ENCODE results near the gene PLEKHF1.

DNA sequence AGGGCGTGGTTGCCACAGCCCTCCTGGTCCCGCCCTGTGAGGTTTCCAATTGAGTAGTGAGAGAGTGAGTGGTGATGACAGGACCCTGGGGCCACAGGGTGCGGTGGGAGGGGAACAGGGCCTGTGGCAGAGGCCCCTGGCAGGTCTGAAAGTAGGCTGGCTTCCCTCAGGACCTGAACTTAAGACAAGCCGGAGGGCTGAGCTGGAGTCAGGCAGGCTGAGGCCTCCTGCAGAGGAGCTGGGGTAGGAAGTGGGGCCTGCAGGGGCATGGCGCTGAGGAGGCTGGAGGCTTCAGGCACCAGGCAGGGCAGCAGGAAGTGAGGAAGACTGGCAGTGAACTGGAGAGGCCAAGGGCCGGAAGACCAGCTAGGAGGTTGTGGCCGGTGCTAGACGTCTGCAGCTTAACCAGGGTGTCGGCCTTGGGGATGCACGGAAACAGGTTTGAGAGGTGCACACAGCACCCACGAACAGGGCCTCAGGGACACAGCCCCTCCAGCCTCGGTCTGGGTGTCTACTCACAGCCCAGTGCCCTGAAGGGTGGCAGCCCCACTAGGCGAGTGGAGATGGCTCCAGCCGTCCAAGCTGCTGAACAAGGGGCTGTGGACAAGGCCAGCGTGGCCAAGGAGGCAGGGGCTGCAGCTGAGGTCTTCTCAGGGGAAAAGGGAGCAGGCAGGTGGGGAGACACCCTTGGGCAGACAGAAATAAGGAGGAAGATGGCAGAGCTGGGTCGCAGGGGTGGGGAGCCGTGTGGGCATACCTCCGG lies 41.4 kb upstream of the PLEKHF1 start:
- no peak for TF ChIP-seq EZH2 (IDR thresholded peaks at IDR 0.05; ENCODE audit: insufficient read depth, poor library complexity, severe bottlenecking)
- no peak for TF ChIP-seq EZH2phosphoT487 (IDR thresholded peaks at IDR 0.05; ENCODE audit: insufficient read depth, low read depth)

Data from GM23248 (cell line).